Psoas muscle (tissue), 8 donors: Measurements from ENCODE around the gene AKNA. TPM values are rescaled to one million over a fixed set of nuclear protein-coding genes. Genes with fewer than 3 reads are reported as not detected.

Experiments
- ATAC-seq, 4 donors: fragments of 200-7000 bp; cut with Tn5 transposase; one replicate each; pipeline ENCODE4 v1.9.1; 2020; ENCODE audit warnings: moderate library complexity in 3 of 4, mild to moderate bottlenecking in 2 of 4
- DNase-seq, 2 donors: peaks; one replicate each; pipeline ENCODE4 v3.0.0-alpha.2; 2020
- H3K27ac ChIP-seq: fragments of 200-600 bp; one replicate; pipeline ENCODE4 v1.8.0; 2022
- H3K27me3 ChIP-seq, 3 donors: fragments of 200-600 bp in 1 of 3; one replicate each; pipeline versions ENCODE4 v1.6.1 to v1.8.0; 2013 to 2022; ENCODE audit warnings: low read length in 2 of 3, mild to moderate bottlenecking in 2 of 3, moderate library complexity in 1 of 3; ENCODE audit not compliant: insufficient read depth in 3 of 3
- H3K36me3 ChIP-seq, 2 donors: fragments of 200-600 bp in 1 of 2; one replicate each; pipeline versions ENCODE4 v1.6.1 to v1.8.0; 2013 to 2022; ENCODE audit warnings: low read depth in 1 of 2, mild to moderate bottlenecking in 1 of 2, moderate library complexity in 1 of 2; ENCODE audit not compliant: insufficient read depth in 1 of 2
- H3K4me1 ChIP-seq: fragments of 200-600 bp; one replicate; pipeline ENCODE4 v1.8.0; 2022
- H3K4me3 ChIP-seq: fragments of 200-600 bp; one replicate; pipeline ENCODE4 v1.8.0; 2022; ENCODE audit warnings: mild to moderate bottlenecking
- H3K9me3 ChIP-seq: fragments of 200-600 bp; one replicate; pipeline ENCODE4 v1.8.0; 2022
- CTCF ChIP-seq: fragments of 200-600 bp; IDR thresholded peaks from one replicate; pipeline ENCODE4 v1.8.0; 2022; ENCODE audit warnings: antibody characterized with exemption
- WGBS, 3 donors: extraction: QIAGEN DNeasy Blood & Tissue Kit; methylation state at CpG; one replicate each; pipeline versions ENCODE4 v1.1.6 to v1.1.7; 2013; 5-methylcytosine and 5-hydroxymethylcytosine counted together
- intact Hi-C, 2 donors: fragments of 100-400 bp; cut with DNase I; formaldehyde crosslinking; loops; one replicate each; pipeline versions ENCODE4 v1.11.0 to v1.14.2; 2022
- polyA plus RNA-seq, 3 donors: library from polyadenylated mRNA; stranded (reverse); fragments of 200-250 nt; gene quantifications; one replicate each; pipeline ENCODE4 v1.2.3, GENCODE V29; 2013
- total RNA-seq, 4 donors: library from RNA; stranded (reverse); fragmentation: NEBNext Ultra II Directional in 2 of 4; extraction: Animal tissue kit (Norgen Biotek cat#: 25700) in 2 of 4; gene quantifications; one replicate each; pipeline versions ENCODE4 v1.2.1 to v1.2.4, GENCODE V29; 2021 to 2023
- donor health status: healthy with polysubstance abuse.
- donor health status: DM: no; HTN: no; CAD: no; lungs with moderate emphysema.
- donor health status: Bipolar disorder and iron deficiency.
- donor health status: healthy.
- donor health status: DM: yes; HTN: yes; CAD: no.
- donor health status: DM: no; HTN: no; CAD: no.
- donor health status: DM: no; HTN: no; CAD: no.
- donor health status: DM: yes; HTN: yes; CAD: no.

AKNA gene
- total and polyA plus RNA-seq, 7 donors: 1.5 to 3.9 (median 2.3) TPM

GRCh38 chr9:114407889-114408288, 20.1 kb upstream of the AKNA start:
- WGBS, 3 donors: 89 to 94% (median 90%) methylated on average over 5 of the region's 5 CpGs
- no peaks in the 10 kb centered on the region for H3K4me1 ChIP-seq
- H3K9me3 ChIP-seq: no peaks in the 10 kb centered on the region
- H3K27me3 ChIP-seq: no peaks in the 10 kb centered on the region
- intact Hi-C loops: loop anchor here (2.0 to 10.0 kb wide), 5 partner anchors 177 to 607 kb away; partner anchors contain the start of gene ATP6V1G1 (in 1 of the 2)
- no peak for TF ChIP-seq CTCF
- DNase-seq (no peak), ATAC-seq (no peak)
- no peaks in the 10 kb centered on the region for H3K36me3 ChIP-seq
- no peak overlapping the region for H3K27ac ChIP-seq
- no peak overlapping the region for H3K4me3 ChIP-seq

GRCh38 chr9:114406441-114406840, 18.7 kb upstream of the AKNA start:
- ATAC-seq: no peak
- DNase-seq: no peak
- TF ChIP-seq CTCF: no peak
- Histone ChIP-seq H3K27ac (no peak overlapping the region), H3K4me3 (no peak overlapping the region), H3K9me3 (no peaks in the 10 kb centered on the region), H3K36me3 (no peaks in the 10 kb centered on the region), H3K27me3 (no peaks in the 10 kb centered on the region), H3K4me1 (no peaks in the 10 kb centered on the region)
- 90 to 96% (median 93%) methylated on average over 13 of the region's 13 CpGs for WGBS, 3 donors
- intact Hi-C loops: loop anchor here (2.0 to 10.0 kb wide), 5 partner anchors 178 to 608 kb away; partner anchors contain the start of gene ATP6V1G1 (in 1 of the 2)

- intact Hi-C loops: loop anchor here (2.0 to 10.0 kb wide), 7 partner anchors 179 to 609 kb away; partner anchors contain the start of gene ATP6V1G1 (in 1 of the 2)
- peak; percentile 77 for TF ChIP-seq CTCF
- ATAC-seq: peak; percentile 91 to 99 (median 92)
- H3K27me3 ChIP-seq: no peaks in the 10 kb centered on the region
- H3K36me3 ChIP-seq: no peaks in the 10 kb centered on the region
- no peak overlapping the region for H3K4me3 ChIP-seq
- H3K4me1 ChIP-seq: no peaks in the 10 kb centered on the region
- WGBS, 3 donors: 21 to 29% (median 23%) methylated on average over 14 to 15 of the region's 15 CpGs
- no peaks in the 10 kb centered on the region for H3K9me3 ChIP-seq
- H3K27ac ChIP-seq: no peak overlapping the region
- DNase-seq: peak; percentile 70 to 80
These were observed 17.7 kb upstream of the AKNA start for GRCh38 chr9:114405294-114406034.

- ATAC-seq (no peak), DNase-seq (no peak)
- intact Hi-C loops: loop anchor here (2.0 to 10.0 kb wide), 4 partner anchors 180 to 510 kb away; partner anchors contain the start of gene ATP6V1G1 (in 1 of the 2)
- H3K4me1 ChIP-seq: no peaks in the 10 kb centered on the region
- H3K27me3 ChIP-seq: no peaks in the 10 kb centered on the region
- no peaks in the 10 kb centered on the region for H3K9me3 ChIP-seq
- H3K4me3 ChIP-seq: no peak overlapping the region
- WGBS, 3 donors: 80 to 84% (median 84%) methylated on average over 2 of the region's 2 CpGs
- TF ChIP-seq CTCF: no peak
- H3K36me3 ChIP-seq: no peaks in the 10 kb centered on the region
- no peak overlapping the region for H3K27ac ChIP-seq
These were observed 16.7 kb upstream of the AKNA start for GRCh38 chr9:114404531-114404930.
